AG09309 (cell line): ENCODE measurements around the gene MCC.
A peak's percentile ranks its signal among the peaks of the same experiment; 100 is the strongest.

Experiments used
- DNase-seq: peaks from one replicate; pipeline ENCODE4 v3.0.0-alpha.2; 2010; ENCODE audit warnings: low read depth
- H3K4me3 ChIP-seq: 2 replicates; pipeline ENCODE4 v1.5.1; 2011; ENCODE audit warnings: mild to moderate bottlenecking, low read depth, low read length, moderate library complexity; ENCODE audit not compliant: control insufficient read depth
- CTCF ChIP-seq: IDR thresholded peaks from 2 replicates; pipeline ENCODE4 v1.5.1; 2011; ENCODE audit warnings: mild to moderate bottlenecking, low read depth, low read length, inconsistent platforms; ENCODE audit not compliant: insufficient read depth, control insufficient read depth; ENCODE audit errors: missing control alignments

MCC gene

GRCh38 chr5:113302120-113302519 is 186.1 kb downstream of the MCC start:
- no peak for DNase-seq
- no peak for TF ChIP-seq CTCF
- H3K4me3 ChIP-seq: no peak overlapping the region

- H3K4me3 ChIP-seq: no peak overlapping the region
- no peak for DNase-seq
- no peak for TF ChIP-seq CTCF
Measured at GRCh38 chr5:113299591-113299990, 188.7 kb downstream of the MCC start.

- TF ChIP-seq CTCF: no peak
- DNase-seq: no peak
- no peak overlapping the region for H3K4me3 ChIP-seq
Measured at GRCh38 chr5:113296676-113297075, 191.6 kb downstream of the MCC start.

- H3K4me3 ChIP-seq: peak overlapping the region; percentile 80
- TF ChIP-seq CTCF: no peak
- DNase-seq: no peak
Measured at GRCh38 chr5:113295111-113295539, 193.1 kb downstream of the MCC start.

GRCh38 chr5:113294311-113295110 is 193.7 kb downstream of the MCC start:
- peak overlapping the region; percentile 80 for H3K4me3 ChIP-seq
- TF ChIP-seq CTCF: peak; percentile 27

GRCh38 chr5:113293975-113294310 is 194.3 kb downstream of the MCC start:
- TF ChIP-seq CTCF: no peak
- peak overlapping the region; percentile 80 for H3K4me3 ChIP-seq
- DNase-seq: no peak

More at GRCh38 chr5:113294311-113295110, 193.7 kb downstream of the MCC start:
- DNase-seq: peak; percentile 71
